Measurements from ENCODE around the gene MYO15A. TPM values are rescaled to one million over a fixed set of nuclear protein-coding genes. Genes with fewer than 3 reads are reported as not detected.
A peak's percentile ranks its signal among the peaks of the same experiment; 100 is the strongest.

The MYO15A gene
- total RNA-seq, 1 donor from 2014 or later, result 0.52 TPM

DNA sequence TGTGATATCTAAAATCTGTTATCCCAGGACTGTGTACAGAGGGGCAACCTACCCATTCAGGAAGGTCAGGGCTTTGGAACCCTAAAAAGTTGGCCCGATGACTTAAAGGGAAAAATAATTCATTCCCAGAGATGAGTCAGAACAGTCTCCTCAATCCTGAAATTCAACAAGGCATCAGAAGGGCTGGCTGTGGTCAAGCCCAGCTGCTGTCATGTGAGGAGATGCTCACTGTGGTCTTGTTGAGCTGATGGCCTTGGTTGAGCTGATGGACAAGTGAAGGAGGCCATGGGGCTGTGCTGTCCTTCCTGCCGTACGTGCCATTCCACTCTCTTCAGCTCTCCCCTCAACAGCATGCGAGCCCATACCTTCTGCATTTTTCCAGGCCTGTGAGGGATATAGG lies 41.7 kb upstream of the MYO15A start:
- Mint-ChIP-seq H3K27me3 (ENCODE audit: low read depth) (no peaks in the 10 kb centered on the region), H3K36me3 (ENCODE audit: low read depth) (peaks cover 22% of the 10 kb centered on the region), H3K9me3 (ENCODE audit: low read depth) (no peaks in the 10 kb centered on the region), H3K27ac (ENCODE audit: unreplicated experiment) (no peak overlapping the region), H3K4me1 (ENCODE audit: low read depth) (peaks cover 14% of the 10 kb centered on the region), H3K4me3 (ENCODE audit: unreplicated experiment) (no peak overlapping the region)
- no peak for DNase-seq (ENCODE audit: low spot score)
- TF ChIP-seq, protein P1, sequence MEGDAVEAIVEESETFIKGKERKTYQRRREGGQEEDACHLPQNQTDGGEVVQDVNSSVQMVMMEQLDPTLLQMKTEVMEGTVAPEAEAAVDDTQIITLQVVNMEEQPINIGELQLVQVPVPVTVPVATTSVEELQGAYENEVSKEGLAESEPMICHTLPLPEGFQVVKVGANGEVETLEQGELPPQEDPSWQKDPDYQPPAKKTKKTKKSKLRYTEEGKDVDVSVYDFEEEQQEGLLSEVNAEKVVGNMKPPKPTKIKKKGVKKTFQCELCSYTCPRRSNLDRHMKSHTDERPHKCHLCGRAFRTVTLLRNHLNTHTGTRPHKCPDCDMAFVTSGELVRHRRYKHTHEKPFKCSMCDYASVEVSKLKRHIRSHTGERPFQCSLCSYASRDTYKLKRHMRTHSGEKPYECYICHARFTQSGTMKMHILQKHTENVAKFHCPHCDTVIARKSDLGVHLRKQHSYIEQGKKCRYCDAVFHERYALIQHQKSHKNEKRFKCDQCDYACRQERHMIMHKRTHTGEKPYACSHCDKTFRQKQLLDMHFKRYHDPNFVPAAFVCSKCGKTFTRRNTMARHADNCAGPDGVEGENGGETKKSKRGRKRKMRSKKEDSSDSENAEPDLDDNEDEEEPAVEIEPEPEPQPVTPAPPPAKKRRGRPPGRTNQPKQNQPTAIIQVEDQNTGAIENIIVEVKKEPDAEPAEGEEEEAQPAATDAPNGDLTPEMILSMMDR (IDR thresholded peaks at IDR 0.05), result no peak

DNA sequence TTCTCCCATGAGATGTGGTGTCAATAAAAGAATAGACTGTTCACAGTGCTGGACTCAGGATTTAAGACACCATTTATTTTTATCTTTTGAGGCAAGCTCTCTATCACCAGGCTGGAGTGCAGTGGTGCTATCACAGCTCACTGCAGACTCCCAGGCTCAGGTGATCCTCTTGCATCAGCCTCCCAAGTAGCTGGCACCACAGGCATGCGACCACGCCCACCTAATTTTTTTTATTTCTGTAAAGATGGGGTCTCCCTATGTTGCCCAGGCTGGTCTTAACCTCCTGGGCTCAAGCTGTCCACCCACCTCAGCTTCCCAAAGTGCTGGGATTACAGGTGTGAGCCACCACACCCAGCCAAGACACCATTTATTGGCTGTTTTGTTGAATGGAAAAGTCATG lies 39.5 kb upstream of the MYO15A start:
- Mint-ChIP-seq H3K27me3 (ENCODE audit: low read depth) (no peaks in the 10 kb centered on the region), H3K9me3 (ENCODE audit: low read depth) (no peaks in the 10 kb centered on the region), H3K4me3 (ENCODE audit: unreplicated experiment) (no peak overlapping the region), H3K27ac (ENCODE audit: unreplicated experiment) (no peak overlapping the region), H3K4me1 (ENCODE audit: low read depth) (peaks cover 14% of the 10 kb centered on the region), H3K36me3 (ENCODE audit: low read depth) (peaks cover 15% of the 10 kb centered on the region)
- TF ChIP-seq, protein P1 (IDR thresholded peaks at IDR 0.05), result no peak
- DNase-seq (ENCODE audit: low spot score), result no peak

DNA sequence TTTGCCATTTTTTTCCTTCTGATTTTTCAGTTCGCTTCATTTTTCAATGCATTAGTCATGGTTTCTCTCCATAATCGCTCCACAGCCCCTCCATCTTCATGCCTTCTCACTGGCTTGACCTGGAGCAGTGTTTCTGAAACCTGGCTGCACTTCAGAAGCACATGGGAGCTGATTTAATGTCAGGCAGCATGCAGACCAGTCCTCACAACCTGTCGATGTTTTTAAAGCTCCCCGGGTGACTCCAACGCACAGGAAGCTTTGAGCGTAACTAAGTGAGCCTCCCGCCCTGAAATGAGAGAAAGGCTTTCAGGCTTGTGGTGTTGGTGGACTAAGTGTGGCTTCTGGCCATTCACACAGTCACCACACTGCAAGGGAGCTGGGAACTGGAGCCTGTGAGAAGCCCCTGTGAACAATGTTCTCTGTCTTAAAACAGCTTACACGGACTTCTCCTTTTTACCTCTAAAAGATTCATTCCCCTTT lies 37.7 kb upstream of the MYO15A start:
- TF ChIP-seq, protein P1 (IDR thresholded peaks at IDR 0.05), result no peak
- Mint-ChIP-seq H3K4me1 (ENCODE audit: low read depth) (peaks cover 14% of the 10 kb centered on the region), H3K27ac (ENCODE audit: unreplicated experiment) (peak overlapping the region; percentile 62), H3K4me3 (ENCODE audit: unreplicated experiment) (peak overlapping the region; percentile 60), H3K36me3 (ENCODE audit: low read depth) (no peaks in the 10 kb centered on the region), H3K27me3 (ENCODE audit: low read depth) (peaks cover 5% of the 10 kb centered on the region), H3K9me3 (ENCODE audit: low read depth) (no peaks in the 10 kb centered on the region)
- DNase-seq (ENCODE audit: low spot score), result no peak

DNA sequence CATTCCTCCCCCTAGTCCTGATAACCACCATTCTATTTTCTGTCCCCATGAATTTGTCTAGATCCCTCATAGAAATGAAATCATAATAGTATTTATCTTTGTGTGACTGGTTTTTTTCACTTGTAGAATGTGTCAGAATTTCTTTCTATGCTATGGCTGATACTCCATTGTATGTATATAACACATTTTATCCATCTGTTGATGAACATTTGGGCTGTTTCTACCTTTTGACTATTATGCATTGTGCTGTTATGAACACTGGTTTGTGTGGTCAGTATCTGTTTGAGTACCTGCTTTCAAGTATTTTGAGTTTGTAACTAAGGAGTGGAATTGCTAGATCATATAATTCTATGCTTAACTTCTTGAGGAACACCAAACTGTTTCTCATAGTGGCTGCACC lies 36.8 kb upstream of the MYO15A start:
- TF ChIP-seq, protein P1 (IDR thresholded peaks at IDR 0.05), result no peak
- Mint-ChIP-seq H3K4me3 (ENCODE audit: unreplicated experiment) (no peak overlapping the region), H3K27ac (ENCODE audit: unreplicated experiment) (peak overlapping the region; percentile 9), H3K9me3 (ENCODE audit: low read depth) (no peaks in the 10 kb centered on the region), H3K27me3 (ENCODE audit: low read depth) (peaks cover 5% of the 10 kb centered on the region), H3K36me3 (ENCODE audit: low read depth) (no peaks in the 10 kb centered on the region), H3K4me1 (ENCODE audit: low read depth) (peaks cover 14% of the 10 kb centered on the region)
- DNase-seq (ENCODE audit: low spot score), result no peak

DNA sequence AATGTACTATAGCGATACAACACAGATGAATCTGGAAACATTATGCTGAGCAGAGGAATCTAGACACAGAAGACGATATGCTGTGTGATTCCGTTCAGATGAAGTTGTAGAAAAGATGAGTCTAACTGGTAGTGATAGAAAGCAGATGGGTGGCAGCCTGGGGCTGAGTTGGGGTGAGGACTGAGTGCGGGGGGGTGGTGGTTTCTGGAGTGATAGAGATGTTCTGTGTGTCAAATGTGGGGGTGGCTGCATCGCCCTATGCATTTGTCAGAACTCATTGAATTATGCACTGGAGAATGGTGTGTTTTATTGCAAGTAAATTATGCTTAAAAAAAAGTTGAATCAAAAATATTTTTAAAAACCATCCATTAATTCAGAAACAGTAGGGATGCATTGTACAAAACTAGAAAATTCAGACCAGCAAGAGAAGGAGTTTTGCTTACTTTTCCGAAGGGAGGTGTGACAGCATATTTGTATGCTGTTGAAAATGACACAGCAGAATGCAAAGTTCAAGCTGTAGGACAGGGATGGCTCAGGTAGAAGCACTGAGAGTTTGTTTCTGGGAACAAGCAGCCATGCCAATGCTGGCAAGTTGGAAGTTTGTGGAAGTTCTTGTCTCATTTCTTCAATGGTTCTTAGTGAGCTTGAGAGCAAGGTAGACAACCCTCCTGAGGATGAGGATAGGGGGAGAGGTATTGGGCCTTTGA lies 33.8 kb upstream of the MYO15A start:
- no peak for DNase-seq (ENCODE audit: low spot score)
- H3K36me3 Mint-ChIP-seq (ENCODE audit: low read depth), result no peaks in the 10 kb centered on the region
- no peak overlapping the region for H3K4me3 Mint-ChIP-seq (ENCODE audit: unreplicated experiment)
- peaks cover 14% of the 10 kb centered on the region for H3K4me1 Mint-ChIP-seq (ENCODE audit: low read depth)
- H3K9me3 Mint-ChIP-seq (ENCODE audit: low read depth), result no peaks in the 10 kb centered on the region
- no peak overlapping the region for H3K27ac Mint-ChIP-seq (ENCODE audit: unreplicated experiment)
- TF ChIP-seq, protein P1 (IDR thresholded peaks at IDR 0.05), result no peak
- H3K27me3 Mint-ChIP-seq (ENCODE audit: low read depth), result peaks cover 9% of the 10 kb centered on the region

Measured in chondrocyte (in vitro differentiated cells).